K562 (cell line): ENCODE measurements around the gene LRRC49.

Experiments used
- ARID1B ChIP-seq: fragments of 450-650 bp; IDR thresholded peaks from 2 replicates; pipeline ENCODE4 v1.6.1; 2016; ENCODE audit warnings: antibody characterized with exemption, mild to moderate bottlenecking, inconsistent platforms
- ARID2 ChIP-seq: fragments of 450-650 bp; IDR thresholded peaks from 2 replicates; pipeline ENCODE4 v1.6.1; 2017; ENCODE audit warnings: antibody characterized with exemption, mild to moderate bottlenecking
- CTCF ChIP-seq, 3 experiments: IDR thresholded peaks in 2 of 3; conservative IDR thresholded peaks in 1 of 3; 2 replicates each; pipeline ENCODE4 v1.5.1; 2011 to 2012; ENCODE audit warnings: low read length in 3 of 3, mild to moderate bottlenecking in 3 of 3, control low read depth in 2 of 3, improper control_type of control experiment in 1 of 3, inconsistent platforms in 1 of 3, low read depth in 1 of 3, mixed read lengths in 1 of 3, moderate library complexity in 1 of 3; ENCODE audit not compliant: insufficient read depth in 2 of 3
- ELF1 ChIP-seq: fragments of 200-800 bp; sonication (Bioruptor generic); IDR thresholded peaks from 2 replicates; pipeline ENCODE4 v1.6.1; 2016; ENCODE audit warnings: missing genetic modification characterization, missing compliant biosample characterization
- EZH2 ChIP-seq: IDR thresholded peaks from 2 replicates; pipeline ENCODE4 v1.6.1; 2012; ENCODE audit warnings: low read depth, mild to moderate bottlenecking, inconsistent platforms, low read length, borderline replicate concordance
- FOXM1 ChIP-seq, 2 experiments: fragments of 450-650 bp in 1 of 2; sonication (generic) in 1 of 2; formaldehyde crosslinking in 1 of 2; IDR thresholded peaks; 2 replicates each; pipeline versions ENCODE4 v1.6.1 to v1.9.0; 2017 to 2022; ENCODE audit warnings: low read depth in 2 of 2, mild to moderate bottlenecking in 2 of 2, missing genetic modification reagents in 1 of 2, moderate library complexity in 1 of 2
- GTF2F1 ChIP-seq: IDR thresholded peaks from 2 replicates; pipeline ENCODE4 v1.6.1; 2011; ENCODE audit warnings: low read depth, low read length, improper control_type of control experiment
- HCFC1 ChIP-seq: IDR thresholded peaks from 2 replicates; pipeline ENCODE4 v1.6.1; 2012; ENCODE audit warnings: low read depth, low read length, improper control_type of control experiment
- SIN3A ChIP-seq, 2 experiments: fragments of 150-350 bp in 1 of 2; IDR thresholded peaks; 2 replicates each; pipeline ENCODE4 v1.6.1; 2011 to 2016; ENCODE audit warnings: borderline replicate concordance in 2 of 2, low read depth in 2 of 2, low read length in 2 of 2, mild to moderate bottlenecking in 2 of 2, moderate library complexity in 2 of 2; ENCODE audit not compliant: control insufficient read depth in 1 of 2
- TF ChIP-seq, protein P1 (sequence below), 2 experiments: fragments of 150-350 bp in 1 of 2; IDR thresholded peaks; 2 replicates each; pipeline ENCODE4 v1.6.1; 2012 to 2016; ENCODE audit warnings: low read depth in 2 of 2, low read length in 2 of 2, mild to moderate bottlenecking in 1 of 2, moderate library complexity in 1 of 2
- TF ChIP-seq, protein P2 (sequence below): fragments of 150-350 bp; IDR thresholded peaks from 2 replicates; pipeline ENCODE4 v1.6.1; 2014; ENCODE audit warnings: low read depth, mild to moderate bottlenecking, low read length, borderline replicate concordance
- TF ChIP-seq, protein P3 (sequence below): fragments of 250-450 bp; sonication (Bioruptor Pico); IDR thresholded peaks from 2 replicates; pipeline ENCODE4 v1.5.0; 2020; ENCODE audit warnings: mild to moderate bottlenecking, borderline replicate concordance

DNA sequence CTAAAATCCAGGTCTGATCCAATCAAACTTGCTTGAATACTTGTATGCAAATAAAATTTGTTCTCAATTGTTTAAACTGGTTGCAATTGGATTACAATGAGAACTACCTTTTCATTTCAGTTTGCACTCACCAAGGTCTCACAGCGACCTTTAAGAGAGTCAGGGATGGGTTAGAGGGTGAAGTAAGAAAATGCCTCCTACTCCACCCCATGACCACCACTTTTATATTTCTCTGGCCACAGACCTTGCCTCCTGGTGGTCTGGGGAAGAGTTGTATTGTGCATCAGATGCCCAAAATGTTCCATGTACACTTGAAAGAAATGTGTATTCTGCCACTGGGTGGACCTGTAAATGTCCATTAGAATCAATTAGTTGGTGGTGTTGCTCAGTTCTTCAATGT lies 206.3 kb downstream of the LRRC49 start:
- TF ChIP-seq FOXM1 (IDR thresholded peaks at IDR 0.05; ENCODE audit: low read depth) (no peak), FOXM1 (CRISPR knock-in tag; IDR thresholded peaks at IDR 0.05; ENCODE audit: low read depth) (no peak), EZH2 (no peak), SIN3A (IDR thresholded peaks at IDR 0.05; ENCODE audit: borderline replicate concordance in 2 of 2, control insufficient read depth in 1 of 2, low read depth in 2 of 2, low read length in 2 of 2) (no peak), ELF1 (no peak), CTCF (IDR thresholded peaks at IDR 0.05 in 2 of 3, conservative IDR thresholded peaks at IDR 0.05 in 1 of 3; ENCODE audit: insufficient read depth in 2 of 3, low read depth in 1 of 3, low read length in 3 of 3) (no peak), GTF2F1 (no peak), ARID2 (no peak), ARID1B (no peak), HCFC1 (no peak)
- TF ChIP-seq, protein P1, sequence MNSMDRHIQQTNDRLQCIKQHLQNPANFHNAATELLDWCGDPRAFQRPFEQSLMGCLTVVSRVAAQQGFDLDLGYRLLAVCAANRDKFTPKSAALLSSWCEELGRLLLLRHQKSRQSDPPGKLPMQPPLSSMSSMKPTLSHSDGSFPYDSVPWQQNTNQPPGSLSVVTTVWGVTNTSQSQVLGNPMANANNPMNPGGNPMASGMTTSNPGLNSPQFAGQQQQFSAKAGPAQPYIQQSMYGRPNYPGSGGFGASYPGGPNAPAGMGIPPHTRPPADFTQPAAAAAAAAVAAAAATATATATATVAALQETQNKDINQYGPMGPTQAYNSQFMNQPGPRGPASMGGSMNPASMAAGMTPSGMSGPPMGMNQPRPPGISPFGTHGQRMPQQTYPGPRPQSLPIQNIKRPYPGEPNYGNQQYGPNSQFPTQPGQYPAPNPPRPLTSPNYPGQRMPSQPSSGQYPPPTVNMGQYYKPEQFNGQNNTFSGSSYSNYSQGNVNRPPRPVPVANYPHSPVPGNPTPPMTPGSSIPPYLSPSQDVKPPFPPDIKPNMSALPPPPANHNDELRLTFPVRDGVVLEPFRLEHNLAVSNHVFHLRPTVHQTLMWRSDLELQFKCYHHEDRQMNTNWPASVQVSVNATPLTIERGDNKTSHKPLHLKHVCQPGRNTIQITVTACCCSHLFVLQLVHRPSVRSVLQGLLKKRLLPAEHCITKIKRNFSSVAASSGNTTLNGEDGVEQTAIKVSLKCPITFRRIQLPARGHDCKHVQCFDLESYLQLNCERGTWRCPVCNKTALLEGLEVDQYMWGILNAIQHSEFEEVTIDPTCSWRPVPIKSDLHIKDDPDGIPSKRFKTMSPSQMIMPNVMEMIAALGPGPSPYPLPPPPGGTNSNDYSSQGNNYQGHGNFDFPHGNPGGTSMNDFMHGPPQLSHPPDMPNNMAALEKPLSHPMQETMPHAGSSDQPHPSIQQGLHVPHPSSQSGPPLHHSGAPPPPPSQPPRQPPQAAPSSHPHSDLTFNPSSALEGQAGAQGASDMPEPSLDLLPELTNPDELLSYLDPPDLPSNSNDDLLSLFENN (IDR thresholded peaks at IDR 0.05; ENCODE audit: low read depth in 2 of 2, low read length in 2 of 2) = no peak
- TF ChIP-seq, protein P2, sequence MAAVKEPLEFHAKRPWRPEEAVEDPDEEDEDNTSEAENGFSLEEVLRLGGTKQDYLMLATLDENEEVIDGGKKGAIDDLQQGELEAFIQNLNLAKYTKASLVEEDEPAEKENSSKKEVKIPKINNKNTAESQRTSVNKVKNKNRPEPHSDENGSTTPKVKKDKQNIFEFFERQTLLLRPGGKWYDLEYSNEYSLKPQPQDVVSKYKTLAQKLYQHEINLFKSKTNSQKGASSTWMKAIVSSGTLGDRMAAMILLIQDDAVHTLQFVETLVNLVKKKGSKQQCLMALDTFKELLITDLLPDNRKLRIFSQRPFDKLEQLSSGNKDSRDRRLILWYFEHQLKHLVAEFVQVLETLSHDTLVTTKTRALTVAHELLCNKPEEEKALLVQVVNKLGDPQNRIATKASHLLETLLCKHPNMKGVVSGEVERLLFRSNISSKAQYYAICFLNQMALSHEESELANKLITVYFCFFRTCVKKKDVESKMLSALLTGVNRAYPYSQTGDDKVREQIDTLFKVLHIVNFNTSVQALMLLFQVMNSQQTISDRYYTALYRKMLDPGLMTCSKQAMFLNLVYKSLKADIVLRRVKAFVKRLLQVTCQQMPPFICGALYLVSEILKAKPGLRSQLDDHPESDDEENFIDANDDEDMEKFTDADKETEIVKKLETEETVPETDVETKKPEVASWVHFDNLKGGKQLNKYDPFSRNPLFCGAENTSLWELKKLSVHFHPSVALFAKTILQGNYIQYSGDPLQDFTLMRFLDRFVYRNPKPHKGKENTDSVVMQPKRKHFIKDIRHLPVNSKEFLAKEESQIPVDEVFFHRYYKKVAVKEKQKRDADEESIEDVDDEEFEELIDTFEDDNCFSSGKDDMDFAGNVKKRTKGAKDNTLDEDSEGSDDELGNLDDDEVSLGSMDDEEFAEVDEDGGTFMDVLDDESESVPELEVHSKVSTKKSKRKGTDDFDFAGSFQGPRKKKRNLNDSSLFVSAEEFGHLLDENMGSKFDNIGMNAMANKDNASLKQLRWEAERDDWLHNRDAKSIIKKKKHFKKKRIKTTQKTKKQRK = no peak
- TF ChIP-seq, protein P3, sequence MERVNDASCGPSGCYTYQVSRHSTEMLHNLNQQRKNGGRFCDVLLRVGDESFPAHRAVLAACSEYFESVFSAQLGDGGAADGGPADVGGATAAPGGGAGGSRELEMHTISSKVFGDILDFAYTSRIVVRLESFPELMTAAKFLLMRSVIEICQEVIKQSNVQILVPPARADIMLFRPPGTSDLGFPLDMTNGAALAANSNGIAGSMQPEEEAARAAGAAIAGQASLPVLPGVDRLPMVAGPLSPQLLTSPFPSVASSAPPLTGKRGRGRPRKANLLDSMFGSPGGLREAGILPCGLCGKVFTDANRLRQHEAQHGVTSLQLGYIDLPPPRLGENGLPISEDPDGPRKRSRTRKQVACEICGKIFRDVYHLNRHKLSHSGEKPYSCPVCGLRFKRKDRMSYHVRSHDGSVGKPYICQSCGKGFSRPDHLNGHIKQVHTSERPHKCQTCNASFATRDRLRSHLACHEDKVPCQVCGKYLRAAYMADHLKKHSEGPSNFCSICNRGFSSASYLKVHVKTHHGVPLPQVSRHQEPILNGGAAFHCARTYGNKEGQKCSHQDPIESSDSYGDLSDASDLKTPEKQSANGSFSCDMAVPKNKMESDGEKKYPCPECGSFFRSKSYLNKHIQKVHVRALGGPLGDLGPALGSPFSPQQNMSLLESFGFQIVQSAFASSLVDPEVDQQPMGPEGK (CRISPR knock-in tag) = no peak
